Measurements from ENCODE around the gene GPR160. TPM values are rescaled to one million over a fixed set of nuclear protein-coding genes. Genes with fewer than 3 reads are reported as not detected.
"Not testable (repeated sequence)": the region's sequence is repeated elsewhere in the genome, so short reads cannot be mapped to it uniquely, and the experiment has no call there.

GPR160 gene
- polyA plus RNA-seq, 6 donors from 2014 or later = 49.4 to 92.1 (median 65.5) TPM

DNA sequence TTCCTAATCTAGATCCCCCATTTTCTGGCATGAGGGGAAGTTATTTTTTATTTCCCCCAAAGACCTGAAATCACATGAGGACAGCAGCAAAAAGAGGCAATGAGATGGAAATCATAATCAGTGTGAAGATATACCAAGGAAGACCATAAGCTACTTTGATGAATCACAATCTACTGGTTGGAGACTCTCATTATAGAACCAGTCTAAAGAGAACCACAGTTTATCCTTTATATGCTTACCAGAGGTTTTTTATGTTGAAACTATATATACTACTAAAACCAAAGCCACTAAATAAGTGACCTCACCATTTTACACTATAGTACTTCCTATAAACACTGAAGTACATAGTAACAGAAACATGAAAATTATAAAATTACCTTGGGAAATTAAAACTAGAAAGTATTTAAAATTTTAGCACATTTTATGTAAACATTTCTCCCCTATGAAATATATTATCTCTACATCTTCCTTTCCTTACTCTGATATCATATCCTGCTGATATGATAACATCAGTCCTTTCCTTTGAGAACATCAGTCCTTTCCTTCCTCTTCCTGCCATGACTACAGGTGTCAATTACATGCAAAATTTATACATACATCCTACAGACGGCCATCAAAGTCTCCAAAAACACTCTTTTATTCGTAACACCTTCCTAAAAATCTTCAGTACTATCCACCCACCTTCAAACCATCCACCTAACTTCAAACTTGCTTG, 71.9 kb downstream of the GPR160 start:
- Mint-ChIP-seq H3K27me3 (no peaks in the 10 kb centered on the region), H3K4me1 (peaks cover 11 to 13% (median 12%) of the 10 kb centered on the region in 3 donors), H3K9me3 (no peaks in the 10 kb centered on the region), H3K36me3 (peaks cover 20 to 24% of the 10 kb centered on the region in 2 donors), H3K27ac (peak overlapping the region in 5 of 6 donors; percentile 33 to 90 (median 57)), H3K4me3 (no peak overlapping the region)
- DNase-seq (no peak), ATAC-seq (ENCODE audit: low read depth in 2 of 2) (no peak)

DNA sequence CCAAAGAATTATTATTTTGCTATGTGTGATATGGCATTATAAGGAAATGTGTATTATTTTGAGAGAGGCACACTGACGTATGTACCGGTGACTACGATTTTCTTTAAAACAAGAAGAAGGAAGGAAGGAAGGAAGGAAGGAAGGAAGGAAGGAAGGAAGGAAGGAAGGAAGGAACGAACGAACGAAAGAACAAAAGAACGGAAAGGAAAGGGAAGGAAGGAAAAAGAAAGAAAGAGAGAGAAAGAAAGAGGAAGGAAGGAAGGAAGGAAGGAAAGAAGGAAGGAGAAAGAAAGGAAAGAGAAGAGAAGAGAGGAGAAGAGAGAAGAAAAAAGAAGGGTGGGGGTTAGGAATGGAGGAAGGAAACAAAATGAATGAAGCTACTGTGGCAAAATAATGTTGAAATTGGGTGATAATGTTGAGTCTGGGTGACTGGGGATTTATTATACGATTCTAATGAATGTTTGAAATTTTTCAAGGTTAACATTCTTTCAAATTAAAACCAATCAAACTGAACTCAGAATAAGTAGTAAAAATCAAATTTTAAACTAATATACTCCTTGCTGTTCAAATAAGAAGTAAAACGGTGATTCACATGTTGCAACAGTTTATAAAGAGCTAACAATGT, 73.5 kb downstream of the GPR160 start:
- H3K4me1 Mint-ChIP-seq = peaks cover 11 to 13% (median 12%) of the 10 kb centered on the region in 3 donors
- no peak for ATAC-seq (ENCODE audit: low read depth in 2 of 2)
- no peaks in the 10 kb centered on the region for H3K27me3 Mint-ChIP-seq
- no peak for DNase-seq
- peak overlapping the region in 4 of 6 donors; percentile 17 to 72 (median 70) for H3K27ac Mint-ChIP-seq
- peaks cover 24 to 28% of the 10 kb centered on the region in 2 donors for H3K36me3 Mint-ChIP-seq
- H3K9me3 Mint-ChIP-seq = no peaks in the 10 kb centered on the region
- H3K4me3 Mint-ChIP-seq = no peak overlapping the region

DNA sequence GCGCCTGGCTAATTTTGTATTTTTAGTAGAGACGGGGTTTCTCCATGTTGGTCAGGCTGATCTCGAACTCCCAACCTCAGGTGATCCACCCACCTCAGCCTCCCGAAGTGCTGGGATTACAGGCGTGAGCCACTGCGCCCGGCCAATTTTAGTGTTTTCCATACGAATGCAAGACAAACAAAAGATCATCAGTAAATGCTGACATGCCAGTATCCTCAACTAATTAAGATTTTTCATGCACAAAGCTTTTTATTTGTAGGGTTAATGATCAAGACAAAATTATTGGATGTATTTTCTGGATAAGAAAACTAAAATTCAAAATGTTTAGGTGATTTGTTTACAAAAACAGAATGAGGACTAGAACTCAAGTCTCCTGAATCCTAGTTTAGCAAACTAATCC, 76.4 kb downstream of the GPR160 start:
- H3K9me3 Mint-ChIP-seq; ATAC-seq (ENCODE audit: low read depth in 2 of 2); H3K27ac Mint-ChIP-seq; DNase-seq; H3K27me3 Mint-ChIP-seq: not testable (repeated sequence)
- H3K4me3 Mint-ChIP-seq = peak overlapping the region in 1 of 8 donors; percentile 43
- peaks cover 7 to 28% of the 10 kb centered on the region in 2 donors for H3K36me3 Mint-ChIP-seq
- H3K4me1 Mint-ChIP-seq = peaks cover 11 to 13% (median 12%) of the 10 kb centered on the region in 3 donors

GRCh38 chr3:170117134-170117533, 79.3 kb downstream of the GPR160 start:
- peaks cover 6 to 8% of the 10 kb centered on the region in 2 donors for H3K36me3 Mint-ChIP-seq
- no peak for ATAC-seq (ENCODE audit: low read depth in 2 of 2)
- H3K27ac Mint-ChIP-seq = peak overlapping the region in 2 of 6 donors; percentile 51 to 73
- H3K4me1 Mint-ChIP-seq = no peaks in the 10 kb centered on the region
- H3K27me3 Mint-ChIP-seq = no peaks in the 10 kb centered on the region
- no peaks in the 10 kb centered on the region for H3K9me3 Mint-ChIP-seq
- no peak for DNase-seq
- no peak overlapping the region for H3K4me3 Mint-ChIP-seq

DNA sequence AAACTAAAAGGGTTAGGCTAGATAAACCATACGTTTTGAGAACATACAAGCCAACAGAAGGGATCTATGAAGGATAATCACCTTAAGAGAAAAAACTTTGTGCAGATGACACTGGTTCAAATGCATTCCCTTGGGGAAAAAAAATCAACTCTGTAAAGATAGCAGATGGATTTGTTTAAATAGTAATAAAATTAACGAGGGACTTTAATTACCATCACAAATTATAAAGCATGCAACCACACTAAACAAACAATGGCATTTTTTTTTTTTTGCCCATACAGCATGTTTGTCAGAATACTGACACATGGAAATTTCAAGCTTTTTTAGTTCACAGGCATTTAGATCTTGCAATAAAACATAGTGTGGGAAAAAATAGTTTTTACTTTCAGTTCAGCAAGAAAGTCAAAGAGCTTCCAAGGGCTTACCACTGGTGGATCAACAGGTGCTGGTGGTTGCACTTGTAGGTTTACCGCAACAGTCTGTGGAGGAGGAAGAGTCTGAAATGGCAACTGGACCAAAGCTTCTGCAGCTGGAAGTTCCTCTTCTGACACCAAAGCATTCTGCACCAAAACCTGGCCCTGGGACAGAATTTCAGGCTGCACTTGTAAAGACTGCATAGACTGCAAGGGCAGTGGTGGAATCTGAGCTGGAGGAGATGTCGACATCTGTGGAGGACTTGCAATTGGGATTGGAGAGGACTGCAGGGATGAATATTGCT, 90.6 kb downstream of the GPR160 start:
- Mint-ChIP-seq H3K27me3 (no peaks in the 10 kb centered on the region), H3K9me3 (peaks cover 0 to 10% (median 0%) of the 10 kb centered on the region in 7 donors), H3K36me3 (peaks cover 13 to 21% of the 10 kb centered on the region in 2 donors), H3K27ac (peak overlapping the region; percentile 57 to 94 (median 75)), H3K4me1 (peaks cover 11 to 31% (median 16%) of the 10 kb centered on the region in 3 donors), H3K4me3 (peak overlapping the region; percentile 0 to 80 (median 64))
- DNase-seq (peak; percentile 55), ATAC-seq (ENCODE audit: low read depth in 2 of 2) (peak; percentile 97 to 98)

DNA sequence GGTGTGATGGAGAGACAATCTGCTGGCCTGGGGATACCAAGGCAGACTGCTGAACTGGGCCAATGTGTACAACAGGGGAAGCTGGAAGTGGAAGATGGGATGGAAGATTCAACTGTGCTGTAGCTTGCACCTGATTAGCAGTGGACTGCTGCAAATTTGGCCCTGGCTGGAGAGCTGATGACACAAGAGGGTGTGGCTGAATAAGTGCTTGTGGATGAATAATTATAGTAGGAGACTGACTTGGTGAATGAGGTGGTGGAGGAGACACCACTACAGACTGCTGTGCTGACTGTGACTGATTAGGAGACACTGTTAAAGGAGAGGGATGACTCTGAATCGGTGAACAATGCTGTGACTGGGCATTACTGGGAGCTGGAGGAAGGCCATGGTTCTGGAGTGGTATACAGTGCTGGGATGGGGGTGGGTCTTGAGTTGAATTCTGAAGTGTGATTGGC, 91.2 kb downstream of the GPR160 start:
- peak overlapping the region; percentile 0 to 80 (median 64) for H3K4me3 Mint-ChIP-seq
- ATAC-seq (ENCODE audit: low read depth in 2 of 2) (peak; percentile 11 to 15), DNase-seq (no peak)
- peaks cover 11 to 31% (median 18%) of the 10 kb centered on the region in 3 donors for H3K4me1 Mint-ChIP-seq
- H3K36me3 Mint-ChIP-seq = peaks cover 13 to 26% of the 10 kb centered on the region in 2 donors
- no peaks in the 10 kb centered on the region for H3K27me3 Mint-ChIP-seq
- peak overlapping the region; percentile 69 to 95 (median 84) for H3K27ac Mint-ChIP-seq
- H3K9me3 Mint-ChIP-seq = peaks cover 0 to 10% (median 0%) of the 10 kb centered on the region in 7 donors

- peak overlapping the region in 1 of 6 donors; percentile 16 for H3K27ac Mint-ChIP-seq
- peaks cover 11 to 30% (median 20%) of the 10 kb centered on the region in 3 donors for H3K4me1 Mint-ChIP-seq
- H3K27me3 Mint-ChIP-seq = no peaks in the 10 kb centered on the region
- peaks cover 0 to 10% (median 0%) of the 10 kb centered on the region in 7 donors for H3K9me3 Mint-ChIP-seq
- ATAC-seq (ENCODE audit: low read depth in 2 of 2) (no peak), DNase-seq (no peak)
- H3K36me3 Mint-ChIP-seq = peaks cover 25 to 35% of the 10 kb centered on the region in 2 donors
- H3K4me3 Mint-ChIP-seq = no peak overlapping the region
Measured at GRCh38 chr3:170130532-170130931, 92.7 kb downstream of the GPR160 start.

- no peaks in the 10 kb centered on the region for H3K27me3 Mint-ChIP-seq
- ATAC-seq (ENCODE audit: low read depth in 2 of 2) (no peak), DNase-seq (no peak)
Measured at GRCh38 chr3:170132335-170132734, 94.5 kb downstream of the GPR160 start.

More at GRCh38 chr3:170132335-170132734, 94.5 kb downstream of the GPR160 start:
- Mint-ChIP-seq H3K4me3 (no peak overlapping the region), H3K27ac (no peak overlapping the region), H3K4me1 (peaks cover 21 to 26% (median 25%) of the 10 kb centered on the region in 3 donors), H3K36me3 (peaks cover 33 to 42% of the 10 kb centered on the region in 2 donors), H3K9me3 (peaks cover 0 to 10% (median 0%) of the 10 kb centered on the region in 7 donors)

Other genes starting within 250 kb of the GPR160 start
- gene LRRIQ4, start 225.1 kb upstream of the GPR160 start, polyA plus RNA-seq (ENCODE audit: low read depth in 6 of 6) = under 1 TPM in 1 of 6 donors, not detected in 5; 0.27 TPM
- gene LRRC34, start 225.1 kb upstream of the GPR160 start, polyA plus RNA-seq (ENCODE audit: low read depth in 6 of 6) = 1 to 10 TPM in 4 of 6 donors, under 1 TPM in 2; 0.49 to 4.3 (median 1.8) TPM
- gene LRRC31, start 168.1 kb upstream of the GPR160 start, polyA plus RNA-seq (ENCODE audit: low read depth in 6 of 6) = not detected
- under 1 TPM in 2 of 6 donors, not detected in 4; 0.11 to 0.17 TPM for gene SAMD7, start 126.4 kb upstream of the GPR160 start, polyA plus RNA-seq (ENCODE audit: low read depth in 6 of 6)
- gene SEC62, start 71.2 kb upstream of the GPR160 start, polyA plus RNA-seq (ENCODE audit: low read depth in 6 of 6) = 100 to 1,000 TPM; 290 to 440 (median 404) TPM
- gene PHC3, start 143.7 kb downstream of the GPR160 start, polyA plus RNA-seq (ENCODE audit: low read depth in 6 of 6) = 100 to 1,000 TPM in 1 of 6 donors, 10 to 100 TPM in 5; 17.8 to 113 (median 60.1) TPM
- 1 to 10 TPM; 2.0 to 6.4 (median 3.2) TPM for gene PRKCI, start 184.4 kb downstream of the GPR160 start, polyA plus RNA-seq (ENCODE audit: low read depth in 6 of 6)

Data from naive B cell (primary cell).